Sigmoid colon (tissue), 3 donors: ENCODE data around the gene BDH2.

Experiments
- POLR2A ChIP-seq, 2 donors: fragments of 450-650 bp; IDR thresholded peaks; one replicate each; pipeline ENCODE4 v1.6.1; 2016; ENCODE audit warnings: antibody characterized with exemption in 2 of 2, mild to moderate bottlenecking in 2 of 2, moderate library complexity in 2 of 2
- TF ChIP-seq, protein P1 (sequence below), 4 experiments: fragments of 450-650 bp in 3 of 4; fragments of 200-600 bp in 1 of 4; IDR thresholded peaks; one replicate each; pipeline ENCODE4 v1.5.1; 2016 to 2019; ENCODE audit warnings: antibody characterized with exemption in 4 of 4, mild to moderate bottlenecking in 3 of 4, moderate library complexity in 2 of 4

DNA sequence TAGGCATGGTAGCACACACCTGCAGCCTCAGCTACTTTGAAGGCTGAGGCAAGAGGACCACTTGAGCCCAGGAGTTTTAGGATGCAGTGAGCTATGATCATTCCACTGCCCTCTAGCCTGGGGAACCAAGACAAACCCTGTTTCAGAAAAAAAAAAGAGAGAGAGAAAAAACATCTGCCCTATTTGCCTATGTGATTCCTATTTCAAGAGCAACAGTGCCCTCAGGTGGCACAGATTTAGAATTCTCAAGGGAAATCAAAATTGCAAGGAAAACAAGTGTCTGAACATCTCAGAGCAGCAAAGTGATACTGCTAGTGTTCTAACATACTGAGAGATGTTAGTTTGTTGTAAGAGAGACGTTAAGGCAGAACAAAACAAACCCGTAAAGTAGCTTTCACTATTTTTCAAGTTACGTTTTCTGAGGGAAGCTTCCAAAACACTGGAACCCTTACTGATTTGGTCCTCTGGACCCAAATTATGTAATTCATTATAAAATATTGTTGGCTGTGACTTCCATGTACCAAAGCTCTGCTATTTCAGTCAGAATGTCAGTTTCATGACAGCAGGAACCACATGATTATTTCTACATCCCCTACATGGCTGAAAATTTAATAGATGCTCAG is 7.9 kb downstream of the BDH2 start:
- TF ChIP-seq, protein P1, sequence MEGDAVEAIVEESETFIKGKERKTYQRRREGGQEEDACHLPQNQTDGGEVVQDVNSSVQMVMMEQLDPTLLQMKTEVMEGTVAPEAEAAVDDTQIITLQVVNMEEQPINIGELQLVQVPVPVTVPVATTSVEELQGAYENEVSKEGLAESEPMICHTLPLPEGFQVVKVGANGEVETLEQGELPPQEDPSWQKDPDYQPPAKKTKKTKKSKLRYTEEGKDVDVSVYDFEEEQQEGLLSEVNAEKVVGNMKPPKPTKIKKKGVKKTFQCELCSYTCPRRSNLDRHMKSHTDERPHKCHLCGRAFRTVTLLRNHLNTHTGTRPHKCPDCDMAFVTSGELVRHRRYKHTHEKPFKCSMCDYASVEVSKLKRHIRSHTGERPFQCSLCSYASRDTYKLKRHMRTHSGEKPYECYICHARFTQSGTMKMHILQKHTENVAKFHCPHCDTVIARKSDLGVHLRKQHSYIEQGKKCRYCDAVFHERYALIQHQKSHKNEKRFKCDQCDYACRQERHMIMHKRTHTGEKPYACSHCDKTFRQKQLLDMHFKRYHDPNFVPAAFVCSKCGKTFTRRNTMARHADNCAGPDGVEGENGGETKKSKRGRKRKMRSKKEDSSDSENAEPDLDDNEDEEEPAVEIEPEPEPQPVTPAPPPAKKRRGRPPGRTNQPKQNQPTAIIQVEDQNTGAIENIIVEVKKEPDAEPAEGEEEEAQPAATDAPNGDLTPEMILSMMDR (IDR thresholded peaks at IDR 0.05) = peak in 1 of 4 experiments; percentile 44
- no peak for TF ChIP-seq POLR2A (IDR thresholded peaks at IDR 0.05)
